ENCODE results near the gene ADAMTS12. TPM values are rescaled to one million over a fixed set of nuclear protein-coding genes. Genes with fewer than 3 reads are reported as not detected.

ADAMTS12 gene
- total and polyA plus RNA-seq, 2 experiments from 2014 or later = 9.1 to 17.1 TPM

DNA sequence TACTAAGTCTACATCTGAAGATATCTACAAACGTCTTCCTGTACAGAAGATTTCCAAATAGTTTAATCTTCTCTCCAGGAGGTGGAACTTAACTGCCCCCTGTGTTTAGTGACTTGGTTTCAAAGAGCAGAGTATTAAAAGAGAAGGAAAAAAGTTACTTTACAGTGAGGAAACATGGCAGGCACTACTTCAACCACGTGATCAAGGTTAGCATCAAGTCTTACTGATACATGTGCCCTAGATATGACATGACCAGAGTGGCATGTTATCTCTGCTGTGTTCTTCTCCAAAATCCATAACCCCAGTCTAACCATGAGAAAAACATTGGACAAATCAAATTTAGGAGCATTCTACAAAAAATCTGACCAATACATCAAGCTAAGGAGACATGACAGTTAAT, 125.8 kb downstream of the ADAMTS12 start:
- no peaks in the 10 kb centered on the region for H3F3A ChIP-seq (replicated peaks; ENCODE audit: low read depth)
- Mint-ChIP-seq H3K9me3 (no peaks in the 10 kb centered on the region), H3K4me1 (peaks cover 47% of the 10 kb centered on the region), H3K27me3 (ENCODE audit: insufficient read depth, low read depth, poor library complexity) (peaks cover 2% of the 10 kb centered on the region), H3K27ac (no peak overlapping the region), H3K36me3 (ENCODE audit: low read depth) (no peaks in the 10 kb centered on the region), H3K4me3 (no peak overlapping the region)
- TF ChIP-seq, protein P1, sequence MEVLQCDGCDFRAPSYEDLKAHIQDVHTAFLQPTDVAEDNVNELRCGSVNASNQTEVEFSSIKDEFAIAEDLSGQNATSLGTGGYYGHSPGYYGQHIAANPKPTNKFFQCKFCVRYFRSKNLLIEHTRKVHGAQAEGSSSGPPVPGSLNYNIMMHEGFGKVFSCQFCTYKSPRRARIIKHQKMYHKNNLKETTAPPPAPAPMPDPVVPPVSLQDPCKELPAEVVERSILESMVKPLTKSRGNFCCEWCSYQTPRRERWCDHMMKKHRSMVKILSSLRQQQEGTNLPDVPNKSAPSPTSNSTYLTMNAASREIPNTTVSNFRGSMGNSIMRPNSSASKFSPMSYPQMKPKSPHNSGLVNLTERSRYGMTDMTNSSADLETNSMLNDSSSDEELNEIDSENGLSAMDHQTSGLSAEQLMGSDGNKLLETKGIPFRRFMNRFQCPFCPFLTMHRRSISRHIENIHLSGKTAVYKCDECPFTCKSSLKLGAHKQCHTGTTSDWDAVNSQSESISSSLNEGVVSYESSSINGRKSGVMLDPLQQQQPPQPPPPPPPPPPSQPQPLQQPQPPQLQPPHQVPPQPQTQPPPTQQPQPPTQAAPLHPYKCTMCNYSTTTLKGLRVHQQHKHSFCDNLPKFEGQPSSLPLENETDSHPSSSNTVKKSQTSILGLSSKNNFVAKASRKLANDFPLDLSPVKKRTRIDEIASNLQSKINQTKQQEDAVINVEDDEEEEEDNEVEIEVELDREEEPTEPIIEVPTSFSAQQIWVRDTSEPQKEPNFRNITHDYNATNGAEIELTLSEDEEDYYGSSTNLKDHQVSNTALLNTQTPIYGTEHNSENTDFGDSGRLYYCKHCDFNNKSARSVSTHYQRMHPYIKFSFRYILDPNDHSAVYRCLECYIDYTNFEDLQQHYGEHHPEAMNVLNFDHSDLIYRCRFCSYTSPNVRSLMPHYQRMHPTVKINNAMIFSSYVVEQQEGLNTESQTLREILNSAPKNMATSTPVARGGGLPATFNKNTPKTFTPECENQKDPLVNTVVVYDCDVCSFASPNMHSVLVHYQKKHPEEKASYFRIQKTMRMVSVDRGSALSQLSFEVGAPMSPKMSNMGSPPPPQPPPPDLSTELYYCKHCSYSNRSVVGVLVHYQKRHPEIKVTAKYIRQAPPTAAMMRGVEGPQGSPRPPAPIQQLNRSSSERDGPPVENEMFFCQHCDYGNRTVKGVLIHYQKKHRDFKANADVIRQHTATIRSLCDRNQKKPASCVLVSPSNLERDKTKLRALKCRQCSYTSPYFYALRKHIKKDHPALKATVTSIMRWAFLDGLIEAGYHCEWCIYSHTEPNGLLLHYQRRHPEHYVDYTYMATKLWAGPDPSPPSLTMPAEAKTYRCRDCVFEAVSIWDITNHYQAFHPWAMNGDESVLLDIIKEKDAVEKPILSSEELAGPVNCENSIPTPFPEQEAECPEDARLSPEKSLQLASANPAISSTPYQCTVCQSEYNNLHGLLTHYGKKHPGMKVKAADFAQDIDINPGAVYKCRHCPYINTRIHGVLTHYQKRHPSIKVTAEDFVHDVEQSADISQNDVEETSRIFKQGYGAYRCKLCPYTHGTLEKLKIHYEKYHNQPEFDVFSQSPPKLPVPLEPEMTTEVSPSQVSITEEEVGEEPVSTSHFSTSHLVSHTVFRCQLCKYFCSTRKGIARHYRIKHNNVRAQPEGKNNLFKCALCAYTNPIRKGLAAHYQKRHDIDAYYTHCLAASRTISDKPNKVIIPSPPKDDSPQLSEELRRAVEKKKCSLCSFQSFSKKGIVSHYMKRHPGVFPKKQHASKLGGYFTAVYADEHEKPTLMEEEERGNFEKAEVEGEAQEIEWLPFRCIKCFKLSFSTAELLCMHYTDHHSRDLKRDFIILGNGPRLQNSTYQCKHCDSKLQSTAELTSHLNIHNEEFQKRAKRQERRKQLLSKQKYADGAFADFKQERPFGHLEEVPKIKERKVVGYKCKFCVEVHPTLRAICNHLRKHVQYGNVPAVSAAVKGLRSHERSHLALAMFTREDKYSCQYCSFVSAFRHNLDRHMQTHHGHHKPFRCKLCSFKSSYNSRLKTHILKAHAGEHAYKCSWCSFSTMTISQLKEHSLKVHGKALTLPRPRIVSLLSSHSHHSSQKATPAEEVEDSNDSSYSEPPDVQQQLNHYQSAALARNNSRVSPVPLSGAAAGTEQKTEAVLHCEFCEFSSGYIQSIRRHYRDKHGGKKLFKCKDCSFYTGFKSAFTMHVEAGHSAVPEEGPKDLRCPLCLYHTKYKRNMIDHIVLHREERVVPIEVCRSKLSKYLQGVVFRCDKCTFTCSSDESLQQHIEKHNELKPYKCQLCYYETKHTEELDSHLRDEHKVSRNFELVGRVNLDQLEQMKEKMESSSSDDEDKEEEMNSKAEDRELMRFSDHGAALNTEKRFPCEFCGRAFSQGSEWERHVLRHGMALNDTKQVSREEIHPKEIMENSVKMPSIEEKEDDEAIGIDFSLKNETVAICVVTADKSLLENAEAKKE (CRISPR knock-in tag; IDR thresholded peaks at IDR 0.05) = no peak
- no peak for TF ChIP-seq ZNF331 (CRISPR knock-in tag; IDR thresholded peaks at IDR 0.05; ENCODE audit: low read depth)
- no peak for TF ChIP-seq POLR2AphosphoS5 (IDR thresholded peaks at IDR 0.05; ENCODE audit: low read depth)
- TF ChIP-seq, protein P2, sequence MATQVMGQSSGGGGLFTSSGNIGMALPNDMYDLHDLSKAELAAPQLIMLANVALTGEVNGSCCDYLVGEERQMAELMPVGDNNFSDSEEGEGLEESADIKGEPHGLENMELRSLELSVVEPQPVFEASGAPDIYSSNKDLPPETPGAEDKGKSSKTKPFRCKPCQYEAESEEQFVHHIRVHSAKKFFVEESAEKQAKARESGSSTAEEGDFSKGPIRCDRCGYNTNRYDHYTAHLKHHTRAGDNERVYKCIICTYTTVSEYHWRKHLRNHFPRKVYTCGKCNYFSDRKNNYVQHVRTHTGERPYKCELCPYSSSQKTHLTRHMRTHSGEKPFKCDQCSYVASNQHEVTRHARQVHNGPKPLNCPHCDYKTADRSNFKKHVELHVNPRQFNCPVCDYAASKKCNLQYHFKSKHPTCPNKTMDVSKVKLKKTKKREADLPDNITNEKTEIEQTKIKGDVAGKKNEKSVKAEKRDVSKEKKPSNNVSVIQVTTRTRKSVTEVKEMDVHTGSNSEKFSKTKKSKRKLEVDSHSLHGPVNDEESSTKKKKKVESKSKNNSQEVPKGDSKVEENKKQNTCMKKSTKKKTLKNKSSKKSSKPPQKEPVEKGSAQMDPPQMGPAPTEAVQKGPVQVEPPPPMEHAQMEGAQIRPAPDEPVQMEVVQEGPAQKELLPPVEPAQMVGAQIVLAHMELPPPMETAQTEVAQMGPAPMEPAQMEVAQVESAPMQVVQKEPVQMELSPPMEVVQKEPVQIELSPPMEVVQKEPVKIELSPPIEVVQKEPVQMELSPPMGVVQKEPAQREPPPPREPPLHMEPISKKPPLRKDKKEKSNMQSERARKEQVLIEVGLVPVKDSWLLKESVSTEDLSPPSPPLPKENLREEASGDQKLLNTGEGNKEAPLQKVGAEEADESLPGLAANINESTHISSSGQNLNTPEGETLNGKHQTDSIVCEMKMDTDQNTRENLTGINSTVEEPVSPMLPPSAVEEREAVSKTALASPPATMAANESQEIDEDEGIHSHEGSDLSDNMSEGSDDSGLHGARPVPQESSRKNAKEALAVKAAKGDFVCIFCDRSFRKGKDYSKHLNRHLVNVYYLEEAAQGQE (IDR thresholded peaks at IDR 0.05; ENCODE audit: unreplicated experiment) = no peak
- no peak for TF ChIP-seq EZH2 (IDR thresholded peaks at IDR 0.05; ENCODE audit: low read depth, unreplicated experiment)
- no peak for TF ChIP-seq JUNB (IDR thresholded peaks at IDR 0.05; ENCODE audit: unreplicated experiment)
- TF ChIP-seq ZNF114 (CRISPR knock-in tag; IDR thresholded peaks at IDR 0.05) = no peak
- TF ChIP-seq, protein P3, sequence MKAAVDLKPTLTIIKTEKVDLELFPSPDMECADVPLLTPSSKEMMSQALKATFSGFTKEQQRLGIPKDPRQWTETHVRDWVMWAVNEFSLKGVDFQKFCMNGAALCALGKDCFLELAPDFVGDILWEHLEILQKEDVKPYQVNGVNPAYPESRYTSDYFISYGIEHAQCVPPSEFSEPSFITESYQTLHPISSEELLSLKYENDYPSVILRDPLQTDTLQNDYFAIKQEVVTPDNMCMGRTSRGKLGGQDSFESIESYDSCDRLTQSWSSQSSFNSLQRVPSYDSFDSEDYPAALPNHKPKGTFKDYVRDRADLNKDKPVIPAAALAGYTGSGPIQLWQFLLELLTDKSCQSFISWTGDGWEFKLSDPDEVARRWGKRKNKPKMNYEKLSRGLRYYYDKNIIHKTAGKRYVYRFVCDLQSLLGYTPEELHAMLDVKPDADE (IDR thresholded peaks at IDR 0.05) = no peak
- TF ChIP-seq STAT1 (IDR thresholded peaks at IDR 0.05; ENCODE audit: unreplicated experiment) = no peak
- no peak for TF ChIP-seq CTCF (conservative IDR thresholded peaks at IDR 0.05; ENCODE audit: low read depth in 2 of 2)
- no peaks in the 10 kb centered on the region for H3K36me3 ChIP-seq (ENCODE audit: insufficient read depth)
- no peaks in the 10 kb centered on the region for H3K79me2 ChIP-seq (replicated peaks; ENCODE audit: insufficient read depth)
- DNase-seq (ENCODE audit: low spot score) (no peak), ATAC-seq (no peak)
- no peaks in the 10 kb centered on the region for H3K27me3 ChIP-seq (ENCODE audit: insufficient read depth)
- no peaks in the 10 kb centered on the region for H3K9me2 ChIP-seq (ENCODE audit: insufficient read depth)
- H3K4me2 ChIP-seq = peak overlapping the region; percentile 54; the same call in 1 of the 2 replicates
- H3K27ac ChIP-seq (ENCODE audit: low read depth) = peak overlapping the region; percentile 35; the same call in 1 of the 2 replicates
- H2AFZ ChIP-seq = no peak overlapping the region
- peaks cover 47% of the 10 kb centered on the region for H3K4me1 ChIP-seq (ENCODE audit: insufficient read depth)
- H4K20me1 ChIP-seq (replicated peaks; ENCODE audit: insufficient read depth) = no peaks in the 10 kb centered on the region
- no peak overlapping the region for H3K4me3 ChIP-seq

Measured in GM23338 (cell line).